SHP77 treated with DMSO at 0.1 percent for 48 hours (cell line): ENCODE measurements around the gene RASGRP3.

Experiments
- DNase-seq: peaks from one replicate; lab custom pipeline; 2025; lab: John Stamatoyannopoulos, UW

RASGRP3 gene

GRCh38 chr2:33583194-33583938 is 106.9 kb downstream of the RASGRP3 start:
- DNase-seq, result peak; percentile 7

GRCh38 chr2:33586766-33587165 is 110.3 kb downstream of the RASGRP3 start:
- DNase-seq, result no peak

DNA sequence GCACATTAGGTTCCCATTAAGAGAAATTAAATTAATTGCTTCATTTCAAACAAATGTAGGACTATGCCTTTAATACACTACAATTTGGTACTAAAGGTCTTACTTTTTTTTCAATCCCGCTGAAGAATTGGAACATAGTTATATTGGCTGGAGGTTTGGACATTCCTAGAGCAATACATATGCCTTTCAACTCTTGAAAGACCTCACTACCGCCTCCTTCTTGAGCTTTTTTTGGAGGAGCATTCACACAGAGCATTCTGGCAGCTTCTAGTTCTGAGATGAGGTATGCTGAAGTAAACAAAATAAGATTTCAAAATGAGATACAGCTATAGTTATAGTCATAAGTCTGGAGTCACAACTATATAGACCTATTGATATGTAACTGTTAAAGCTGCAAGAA is 111.8 kb downstream of the RASGRP3 start:
- DNase-seq, result no peak

DNA sequence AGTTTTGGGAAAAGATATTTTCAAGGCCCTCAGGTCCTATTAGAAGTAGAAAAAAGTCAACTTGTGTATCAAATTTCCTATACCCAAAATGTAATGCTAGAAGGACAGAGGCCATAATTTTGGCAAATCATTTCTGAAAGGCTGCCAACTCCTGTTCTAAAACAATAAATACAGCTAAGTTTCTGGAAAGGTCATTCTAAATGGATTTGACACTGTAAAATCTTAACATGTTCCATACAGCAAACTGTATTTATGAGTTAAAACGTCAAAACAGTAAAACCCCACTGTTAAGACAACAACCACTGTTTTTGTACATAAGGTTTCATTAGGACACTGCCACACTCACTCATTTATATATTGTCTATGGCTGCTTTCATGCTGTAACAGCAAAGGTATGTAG is 113.0 kb downstream of the RASGRP3 start:
- DNase-seq, result no peak

DNA sequence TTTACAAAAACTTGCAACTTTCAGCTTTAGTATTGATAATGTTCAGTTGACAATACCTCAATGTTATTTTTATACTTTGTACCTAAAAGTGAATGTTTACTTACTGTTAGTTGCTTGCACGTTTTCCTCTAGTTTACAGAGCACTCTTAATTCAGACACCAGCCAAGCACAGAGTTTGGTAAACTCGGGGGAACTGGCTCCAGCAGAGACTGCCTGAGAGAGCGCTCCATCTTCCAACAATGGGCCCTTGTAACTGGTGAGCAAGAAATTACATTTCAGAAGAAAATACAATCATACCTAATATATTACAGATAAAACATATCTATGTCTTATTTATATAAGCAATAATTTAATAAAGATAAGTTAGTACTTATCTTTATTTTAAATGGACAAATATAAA is 118.9 kb downstream of the RASGRP3 start:
- no peak for DNase-seq

DNA sequence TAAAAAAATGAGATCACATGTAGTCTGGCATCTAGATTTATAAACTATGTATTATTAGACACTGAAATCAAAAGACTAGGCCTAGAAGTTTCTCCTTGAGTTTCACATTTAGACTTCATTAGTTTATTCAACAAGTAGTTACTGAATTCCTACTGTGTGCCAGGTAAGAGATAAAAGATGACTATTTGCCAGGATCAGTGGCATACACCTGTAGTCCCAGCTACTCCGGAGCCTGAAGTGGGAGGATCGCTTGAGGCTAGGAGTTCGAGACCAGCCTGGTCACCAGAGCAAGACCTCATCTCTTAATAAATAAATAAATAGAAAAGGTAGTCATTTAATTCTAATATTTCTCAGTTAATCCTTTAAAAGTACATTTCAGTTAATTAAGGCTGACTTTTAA is 120.6 kb downstream of the RASGRP3 start:
- DNase-seq, result no peak

GRCh38 chr2:33598561-33599174 is 122.2 kb downstream of the RASGRP3 start:
- DNase-seq, result no peak

GRCh38 chr2:33599175-33599942 is 122.9 kb downstream of the RASGRP3 start, which contains the start of gene FAM98A:
TSS of gene FAM98A (minus strand) at chr2:33599299. CDS start at chr2:33599221, 78 bp downstream.
- peak; percentile 98 for DNase-seq

GRCh38 chr2:33599943-33600192 is 123.4 kb downstream of the RASGRP3 start:
- DNase-seq, result no peak

DNA sequence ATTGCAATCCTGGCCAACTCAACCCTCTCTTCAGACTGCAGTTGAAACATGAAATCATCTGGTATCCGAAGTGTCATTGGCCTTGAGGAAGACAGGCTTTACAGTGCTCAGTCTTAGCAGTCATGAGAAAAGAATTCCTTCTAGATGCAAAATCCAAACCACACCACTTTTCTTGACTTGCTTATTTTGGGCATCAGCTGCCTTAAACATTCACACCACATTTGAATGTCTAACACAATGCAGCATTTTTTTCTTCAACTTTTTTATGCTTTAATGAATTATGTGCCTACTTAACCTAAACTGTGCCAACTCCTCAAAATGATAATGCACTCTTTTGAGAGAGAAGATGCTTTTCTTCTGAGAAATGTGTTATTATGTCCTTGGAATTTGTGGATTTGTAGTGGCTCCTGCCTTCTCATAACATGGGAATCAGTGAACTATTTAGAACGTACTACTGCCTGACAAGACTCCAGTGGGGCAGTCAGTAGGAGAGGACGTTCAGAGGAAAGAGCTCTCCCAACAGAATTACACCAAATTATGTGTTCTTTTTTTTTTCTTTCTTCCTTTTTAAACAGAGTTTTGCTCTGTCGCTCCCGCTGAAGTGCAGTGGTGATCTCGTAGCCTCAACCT is 125.9 kb downstream of the RASGRP3 start:
- DNase-seq, result no peak

GRCh38 chr2:33603416-33603815 is 127.0 kb downstream of the RASGRP3 start:
- DNase-seq, result no peak

- no peak for DNase-seq
Measured at GRCh38 chr2:33605056-33605455, 128.6 kb downstream of the RASGRP3 start.

DNA sequence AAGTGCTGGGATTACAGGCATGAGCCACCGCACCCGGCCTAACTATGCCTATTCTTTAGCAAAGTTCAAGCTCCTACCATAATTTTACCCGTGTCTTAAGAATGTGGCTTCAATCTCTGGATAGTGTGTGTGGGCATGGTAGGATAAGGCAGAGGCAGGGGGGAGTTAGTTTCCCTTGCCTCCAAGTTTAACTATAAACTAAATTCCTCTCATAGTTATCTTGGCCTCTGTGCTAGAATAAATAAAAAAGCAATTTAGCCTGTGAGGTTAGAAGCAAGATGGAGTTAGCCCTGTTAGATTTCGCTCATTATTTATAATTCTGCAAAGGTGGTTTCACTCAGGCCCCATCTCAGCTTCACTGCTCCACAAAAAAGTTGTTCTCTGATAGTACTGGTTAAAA is 129.7 kb downstream of the RASGRP3 start:
- no peak for DNase-seq

GRCh38 chr2:33606622-33607021 is 130.2 kb downstream of the RASGRP3 start:
- DNase-seq, result no peak

- DNase-seq, result no peak
Measured at GRCh38 chr2:33607251-33607721, 130.8 kb downstream of the RASGRP3 start.

GRCh38 chr2:33607905-33608304 is 131.5 kb downstream of the RASGRP3 start:
- no peak for DNase-seq

DNA sequence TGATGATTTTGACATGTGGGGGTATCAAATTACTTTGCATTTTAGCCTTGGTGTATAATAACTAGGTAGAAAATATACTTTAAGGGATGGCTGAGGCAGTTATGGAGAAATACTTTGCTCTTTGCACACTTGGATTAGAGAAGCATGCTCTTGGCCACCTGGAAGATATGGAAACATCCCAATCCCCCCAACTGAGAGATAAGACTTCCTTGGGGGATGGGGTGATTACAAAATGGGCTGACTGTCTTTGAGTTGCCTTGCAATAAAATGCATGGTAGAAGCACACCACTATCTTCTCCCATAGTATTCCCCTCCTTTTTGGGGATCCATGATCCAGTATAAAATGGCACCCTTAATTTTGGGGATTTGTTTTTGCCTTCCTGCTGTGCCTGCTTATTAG is 137.7 kb downstream of the RASGRP3 start:
- DNase-seq, result no peak
